NCI-H2107 treated with DMSO at 0.1 percent for 48 hours (cell line): ENCODE measurements around the gene CHST15.

Source experiments
- DNase-seq: peaks from one replicate; lab custom pipeline; 2025; ENCODE audit not compliant: unreplicated experiment; lab: John Stamatoyannopoulos, UW

The CHST15 gene

GRCh38 chr10:124001391-124002148 lies 91.8 kb downstream of the CHST15 start:
- DNase-seq, result no peak

- no peak for DNase-seq
Measured at GRCh38 chr10:124000792-124001201, 92.6 kb downstream of the CHST15 start.

- DNase-seq, result no peak
Measured at GRCh38 chr10:123999956-124000615, 93.3 kb downstream of the CHST15 start.

- DNase-seq, result no peak
Measured at GRCh38 chr10:123999261-123999660, 94.1 kb downstream of the CHST15 start.

GRCh38 chr10:123998197-123999141 lies 94.9 kb downstream of the CHST15 start:
- DNase-seq, result no peak

GRCh38 chr10:123997486-123998196 lies 95.8 kb downstream of the CHST15 start:
- no peak for DNase-seq

GRCh38 chr10:123997013-123997412 lies 96.4 kb downstream of the CHST15 start:
- DNase-seq, result no peak

GRCh38 chr10:123996302-123996701 lies 97.1 kb downstream of the CHST15 start:
- no peak for DNase-seq

- no peak for DNase-seq
Measured at GRCh38 chr10:123995461-123996131, 97.8 kb downstream of the CHST15 start.

GRCh38 chr10:123995082-123995460 lies 98.3 kb downstream of the CHST15 start:
- DNase-seq, result no peak

- DNase-seq, result peak; percentile 63
Measured at GRCh38 chr10:123994417-123995081, 98.8 kb downstream of the CHST15 start.

GRCh38 chr10:123993534-123994416 lies 99.6 kb downstream of the CHST15 start:
- no peak for DNase-seq

GRCh38 chr10:123991611-123992570 lies 101.5 kb downstream of the CHST15 start:
- no peak for DNase-seq

- no peak for DNase-seq
Measured at GRCh38 chr10:123990889-123991288, 102.5 kb downstream of the CHST15 start.

GRCh38 chr10:123988694-123989093 lies 104.7 kb downstream of the CHST15 start:
- DNase-seq, result no peak

- no peak for DNase-seq
Measured at GRCh38 chr10:123986736-123987135, 106.7 kb downstream of the CHST15 start.

GRCh38 chr10:123974406-123974805 lies 119.0 kb downstream of the CHST15 start:
- no peak for DNase-seq
